ENCODE measurements around the gene GNAQ. TPM values are rescaled to one million over a fixed set of nuclear protein-coding genes. Genes with fewer than 3 reads are reported as not detected.

GNAQ gene
- polyA plus RNA-seq, 2 of the 4 experiments (the other 2 are of a cell fraction): 17.9 to 60.0 TPM

- H3K4me3 ChIP-seq: no peak overlapping the region
- CTCF ChIA-PET: no interaction called here
- POLR2A ChIA-PET: no interaction called here
- ATAC-seq (no peak), DNase-seq (ENCODE audit: low read depth in 1 of 2, low spot score in 1 of 2) (no peak), FAIRE-seq (no peak)
- no peak overlapping the region for H3K4me2 ChIP-seq
- no peak overlapping the region for H3K27ac ChIP-seq
- 89% methylated on average over 4 of the region's 4 CpGs for WGBS (ENCODE audit: missing lambda C conversion rate)
- TF ChIP-seq FOXS1 (CRISPR knock-in tag; IDR thresholded peaks at IDR 0.05) (no peak), MAZ (IDR thresholded peaks at IDR 0.05; ENCODE audit: borderline replicate concordance, low read depth, low read length) (no peak), ESRRA (IDR thresholded peaks at IDR 0.05; ENCODE audit: borderline replicate concordance, low read length) (no peak), GATA3 (IDR thresholded peaks at IDR 0.05; ENCODE audit: borderline replicate concordance) (no peak), CTCF (IDR thresholded peaks at IDR 0.05) (no peak), CEBPB (IDR thresholded peaks at IDR 0.05) (no peak), ZSCAN20 (CRISPR knock-in tag; IDR thresholded peaks at IDR 0.05) (no peak), HMGXB4 (CRISPR knock-in tag; IDR thresholded peaks at IDR 0.05; ENCODE audit: borderline replicate concordance) (no peak), EP300 (IDR thresholded peaks at IDR 0.05) (no peak), BCL3 (IDR thresholded peaks at IDR 0.05) (no peak), TFCP2L1 (CRISPR knock-in tag; IDR thresholded peaks at IDR 0.05) (no peak), PHF8 (IDR thresholded peaks at IDR 0.05; ENCODE audit: borderline replicate concordance, low read depth) (no peak), RAD21 (conservative IDR thresholded peaks at IDR 0.05 in 1 of 2, IDR thresholded peaks at IDR 0.05 in 1 of 2) (no peak)
- H3K4me1 ChIP-seq: peaks cover 33% of the 10 kb centered on the region
- H3K9me3 ChIP-seq: no peaks in the 10 kb centered on the region
Measured at GRCh38 chr9:77810637-77811119, 220.9 kb downstream of the GNAQ start.

- no peak for FAIRE-seq
Measured at GRCh38 chr9:77810047-77810446, 221.6 kb downstream of the GNAQ start.

GRCh38 chr9:77809552-77809951 lies 222.1 kb downstream of the GNAQ start:
- no peak overlapping the region for H3K4me3 ChIP-seq
- DNase-seq (ENCODE audit: low read depth in 1 of 2, low spot score in 1 of 2) (no peak), FAIRE-seq (no peak), ATAC-seq (no peak)
- peaks cover 30% of the 10 kb centered on the region for H3K4me1 ChIP-seq
- no peak for TF ChIP-seq HOXA7 (CRISPR knock-in tag; IDR thresholded peaks at IDR 0.05)
- 96% methylated on average over 1 of the region's 1 CpG for WGBS (ENCODE audit: missing lambda C conversion rate)
- POLR2A ChIA-PET: no interaction called here
- H3K27ac ChIP-seq: no peak overlapping the region
- no peaks in the 10 kb centered on the region for H3K9me3 ChIP-seq
- CTCF ChIA-PET: interaction anchor here (1.2 kb wide), 1 partner anchor 226 kb away, joined by 3 read pairs; no protein-coding TSS in a partner anchor
- H3K4me2 ChIP-seq: no peak overlapping the region

More at GRCh38 chr9:77810047-77810446, 221.6 kb downstream of the GNAQ start:
- H3K4me1 ChIP-seq: peaks cover 31% of the 10 kb centered on the region
- WGBS (ENCODE audit: missing lambda C conversion rate): 81% methylated on average over 1 of the region's 1 CpG
- CTCF ChIA-PET: no interaction called here
- ATAC-seq: no peak
- no peak for DNase-seq (ENCODE audit: low read depth in 1 of 2, low spot score in 1 of 2)
- TF ChIP-seq HOXB13 (CRISPR knock-in tag; IDR thresholded peaks at IDR 0.05; ENCODE audit: low read depth) (no peak), PHF8 (IDR thresholded peaks at IDR 0.05; ENCODE audit: borderline replicate concordance, low read depth) (no peak)
- H3K27ac ChIP-seq: no peak overlapping the region
- no peak overlapping the region for H3K4me3 ChIP-seq
- H3K4me2 ChIP-seq: no peak overlapping the region
- no peaks in the 10 kb centered on the region for H3K9me3 ChIP-seq
- POLR2A ChIA-PET: no interaction called here
